ENCODE results near the gene TXNDC17.

TXNDC17 gene

GRCh38 chr17:6681176-6681575 is 40.3 kb downstream of the TXNDC17 start:
- no peak for TF ChIP-seq CTCF (conservative IDR thresholded peaks at IDR 0.05; ENCODE audit: low read depth, low read length)
- H3K4me2 ChIP-seq, result no peak overlapping the region
- H3K79me2 ChIP-seq (ENCODE audit: insufficient read depth, low read depth), result no peaks in the 10 kb centered on the region

GRCh38 chr17:6681671-6682070 is 40.8 kb downstream of the TXNDC17 start:
- H3K9ac ChIP-seq, result no peak overlapping the region
- no peaks in the 10 kb centered on the region for H3K36me3 ChIP-seq (ENCODE audit: insufficient read depth)
- no peaks in the 10 kb centered on the region for H3K79me2 ChIP-seq (ENCODE audit: insufficient read depth, low read depth)
- H3K27ac ChIP-seq, result no peak overlapping the region
- H3K4me1 ChIP-seq (ENCODE audit: low read depth, poor library complexity, severe bottlenecking), result no peaks in the 10 kb centered on the region
- no peaks in the 10 kb centered on the region for H3K27me3 ChIP-seq (ENCODE audit: insufficient read depth, low read depth)
- H3K4me2 ChIP-seq, result no peak overlapping the region
- no peak overlapping the region for H2AFZ ChIP-seq (ENCODE audit: low read depth)
- H4K20me1 ChIP-seq (ENCODE audit: insufficient read depth), result no peaks in the 10 kb centered on the region
- H3K4me3 ChIP-seq (IDR thresholded peaks at IDR 0.05; ENCODE audit: insufficient read depth, low read depth, low read length), result no peak overlapping the region
- TF ChIP-seq CTCF (conservative IDR thresholded peaks at IDR 0.05; ENCODE audit: low read depth, low read length), result no peak

More at GRCh38 chr17:6681176-6681575, 40.3 kb downstream of the TXNDC17 start:
- H3K36me3 ChIP-seq (ENCODE audit: insufficient read depth), result no peaks in the 10 kb centered on the region
- H4K20me1 ChIP-seq (ENCODE audit: insufficient read depth), result no peaks in the 10 kb centered on the region
- no peaks in the 10 kb centered on the region for H3K27me3 ChIP-seq (ENCODE audit: insufficient read depth, low read depth)
- H3K4me1 ChIP-seq (ENCODE audit: low read depth, poor library complexity, severe bottlenecking), result no peaks in the 10 kb centered on the region
- no peak overlapping the region for H2AFZ ChIP-seq (ENCODE audit: low read depth)
- no peak overlapping the region for H3K9ac ChIP-seq
- no peak overlapping the region for H3K27ac ChIP-seq
- no peak overlapping the region for H3K4me3 ChIP-seq (IDR thresholded peaks at IDR 0.05; ENCODE audit: insufficient read depth, low read depth, low read length)

GRCh38 chr17:6682339-6682738 is 41.5 kb downstream of the TXNDC17 start:
- Histone ChIP-seq H2AFZ (ENCODE audit: low read depth) (no peak overlapping the region), H3K27me3 (ENCODE audit: insufficient read depth, low read depth) (no peaks in the 10 kb centered on the region), H3K36me3 (ENCODE audit: insufficient read depth) (no peaks in the 10 kb centered on the region), H3K79me2 (ENCODE audit: insufficient read depth, low read depth) (no peaks in the 10 kb centered on the region), H3K4me2 (no peak overlapping the region), H3K27ac (no peak overlapping the region), H3K4me3 (IDR thresholded peaks at IDR 0.05; ENCODE audit: insufficient read depth, low read depth, low read length) (no peak overlapping the region), H3K4me1 (ENCODE audit: low read depth, poor library complexity, severe bottlenecking) (no peaks in the 10 kb centered on the region), H3K9ac (no peak overlapping the region), H4K20me1 (ENCODE audit: insufficient read depth) (no peaks in the 10 kb centered on the region)
- no peak for TF ChIP-seq CTCF (conservative IDR thresholded peaks at IDR 0.05; ENCODE audit: low read depth, low read length)

GRCh38 chr17:6683081-6683684 is 42.3 kb downstream of the TXNDC17 start:
- H3K79me2 ChIP-seq (ENCODE audit: insufficient read depth, low read depth), result no peaks in the 10 kb centered on the region
- TF ChIP-seq CTCF (conservative IDR thresholded peaks at IDR 0.05; ENCODE audit: low read depth, low read length), result no peak
- no peaks in the 10 kb centered on the region for H3K36me3 ChIP-seq (ENCODE audit: insufficient read depth)
- no peaks in the 10 kb centered on the region for H4K20me1 ChIP-seq (ENCODE audit: insufficient read depth)
- no peak overlapping the region for H3K4me3 ChIP-seq (IDR thresholded peaks at IDR 0.05; ENCODE audit: insufficient read depth, low read depth, low read length)
- H3K27ac ChIP-seq, result no peak overlapping the region
- H3K4me1 ChIP-seq (ENCODE audit: low read depth, poor library complexity, severe bottlenecking), result no peaks in the 10 kb centered on the region
- H3K9ac ChIP-seq, result no peak overlapping the region
- H3K4me2 ChIP-seq, result no peak overlapping the region
- no peak overlapping the region for H2AFZ ChIP-seq (ENCODE audit: low read depth)
- no peaks in the 10 kb centered on the region for H3K27me3 ChIP-seq (ENCODE audit: insufficient read depth, low read depth)

Measured in KMS-11 (cell line).